PC-3 (cell line): ENCODE measurements around the gene GPS1. TPM values are rescaled to one million over a fixed set of nuclear protein-coding genes. Genes with fewer than 3 reads are reported as not detected.

Experiments
- ATAC-seq: fragments of 200-7000 bp; cut with Tn5 transposase; 2 replicates; pipeline ENCODE4 v1.9.1; 2020; ENCODE audit warnings: mild to moderate bottlenecking, moderate library complexity
- BruUV-seq: library from RNA; stranded (reverse); fragments of 400-500 nt; replicated peaks from 2 replicates; lab custom pipeline; 2021; lab: Mats Ljungman, UMichigan
- CTCF ChIA-PET: fragments of 300-600 bp; sonication (Branson Sonifier 250); formaldehyde crosslinking; loops from one replicate; lab custom pipeline; 2022; ENCODE audit warnings: antibody characterized with exemption; lab: Charles Lee
- POLR2A ChIA-PET: fragments of 300-600 bp; sonication (Branson Sonifier 250); formaldehyde crosslinking; loops from one replicate; lab custom pipeline; 2022; ENCODE audit warnings: antibody characterized with exemption; ENCODE audit not compliant: unreplicated experiment; lab: Charles Lee
- DNase-seq: peaks from one replicate; pipeline ENCODE4 v3.0.0-alpha.2; 2015
- H2AFZ ChIP-seq: fragments of 300-600 bp; sonication (generic); 2 replicates; pipeline ENCODE4 v1.6.0; 2016; ENCODE audit warnings: antibody characterized with exemption, low read length
- H3F3A ChIP-seq: fragments of 300-600 bp; sonication (generic); one replicate; pipeline ENCODE4 v1.6.0; 2017; ENCODE audit warnings: antibody characterized with exemption, low read length, control low read depth, mild to moderate bottlenecking; ENCODE audit not compliant: unreplicated experiment
- H3K27ac ChIP-seq: fragments of 300-600 bp; sonication (generic); 2 replicates; pipeline ENCODE4 v1.5.1; 2016; ENCODE audit warnings: mild to moderate bottlenecking, low read length
- H3K27me3 ChIP-seq: fragments of 300-600 bp; sonication (generic); 2 replicates; pipeline ENCODE4 v1.6.1; 2016; ENCODE audit warnings: low read length, mixed read lengths
- H3K36me3 ChIP-seq: fragments of 300-600 bp; sonication (generic); 2 replicates; pipeline ENCODE4 v1.6.1; 2016; ENCODE audit warnings: low read depth, mixed run types, low read length, mixed read lengths
- H3K4me1 ChIP-seq: fragments of 300-600 bp; sonication (generic); 2 replicates; pipeline ENCODE4 v1.5.1; 2016; ENCODE audit warnings: low read length; ENCODE audit not compliant: insufficient read depth
- H3K4me2 ChIP-seq: fragments of 300-600 bp; sonication (generic); 2 replicates; pipeline ENCODE4 v1.6.0; 2016; ENCODE audit warnings: low read length
- H3K4me3 ChIP-seq: fragments of 300-600 bp; sonication (generic); 2 replicates; pipeline ENCODE4 v1.5.1; 2016; ENCODE audit warnings: mild to moderate bottlenecking, low read length, mixed read lengths
- H3K79me2 ChIP-seq: fragments of 300-600 bp; sonication (generic); 2 replicates; pipeline ENCODE4 v1.6.1; 2017; ENCODE audit warnings: low read length, mixed read lengths
- H3K9ac ChIP-seq: fragments of 300-600 bp; sonication (generic); 2 replicates; pipeline ENCODE4 v1.6.0; 2016; ENCODE audit warnings: mild to moderate bottlenecking, low read length
- H3K9me2 ChIP-seq: fragments of 300-600 bp; sonication (generic); replicated peaks from 2 replicates; pipeline ENCODE4 v1.6.1; 2016; ENCODE audit warnings: mixed run types, low read length, mixed read lengths
- H3K9me3 ChIP-seq: fragments of 300-600 bp; sonication (generic); 2 replicates; pipeline ENCODE4 v1.6.1; 2016; ENCODE audit warnings: low read length, mixed read lengths
- H4K20me1 ChIP-seq: fragments of 300-600 bp; sonication (generic); 2 replicates; pipeline ENCODE4 v1.6.1; 2016; ENCODE audit warnings: low read length, mixed read lengths
- EZH2 ChIP-seq: fragments of 300-600 bp; sonication (generic); IDR thresholded peaks from one replicate; pipeline ENCODE4 v1.6.1; 2017; ENCODE audit warnings: antibody characterized with exemption, mild to moderate bottlenecking, low read length; ENCODE audit not compliant: unreplicated experiment
- EZH2phosphoT487 ChIP-seq: fragments of 300-600 bp; sonication (generic); IDR thresholded peaks from 2 replicates; pipeline ENCODE4 v1.6.1; 2018; ENCODE audit warnings: mild to moderate bottlenecking, antibody characterized with exemption, low read length, borderline replicate concordance
- intact Hi-C: fragments of 100-400 bp; cut with micrococcal nuclease; formaldehyde crosslinking; loops from 2 replicates; pipeline ENCODE4 v1.9.0; 2023
- total RNA-seq: library from RNA; depleted of rRNA; stranded (reverse); fragments of >200 nt; gene quantifications from 2 replicates; pipeline ENCODE4 v1.2.3, GENCODE V29; 2014
- TF ChIP-seq, protein P1 (sequence below): fragments of 300-600 bp; sonication (generic); conservative IDR thresholded peaks from 2 replicates; pipeline ENCODE4 v1.5.1; 2017; ENCODE audit warnings: antibody characterized with exemption, low read depth, mild to moderate bottlenecking, low read length

GPS1 gene
- total RNA-seq, 1 experiment from 2014 or later = 240 TPM

GRCh38 chr17:82060614-82061013 is 8.9 kb downstream of the GPS1 start:
- Histone ChIP-seq H3K4me3 (no peak overlapping the region), H3K9me2 (no peaks in the 10 kb centered on the region), H3F3A (no peaks in the 10 kb centered on the region), H3K9me3 (no peaks in the 10 kb centered on the region), H3K36me3 (peaks cover 58% of the 10 kb centered on the region), H3K79me2 (peaks cover 25% of the 10 kb centered on the region), H3K4me1 (peaks cover 12% of the 10 kb centered on the region), H3K27ac (no peak overlapping the region), H4K20me1 (no peaks in the 10 kb centered on the region), H3K27me3 (no peaks in the 10 kb centered on the region), H2AFZ (no peak overlapping the region), H3K4me2 (no peak overlapping the region), H3K9ac (no peak overlapping the region)
- DNase-seq (no peak), ATAC-seq (no peak)
- BruUV-seq = no TSS peak
- TF ChIP-seq, protein P1, sequence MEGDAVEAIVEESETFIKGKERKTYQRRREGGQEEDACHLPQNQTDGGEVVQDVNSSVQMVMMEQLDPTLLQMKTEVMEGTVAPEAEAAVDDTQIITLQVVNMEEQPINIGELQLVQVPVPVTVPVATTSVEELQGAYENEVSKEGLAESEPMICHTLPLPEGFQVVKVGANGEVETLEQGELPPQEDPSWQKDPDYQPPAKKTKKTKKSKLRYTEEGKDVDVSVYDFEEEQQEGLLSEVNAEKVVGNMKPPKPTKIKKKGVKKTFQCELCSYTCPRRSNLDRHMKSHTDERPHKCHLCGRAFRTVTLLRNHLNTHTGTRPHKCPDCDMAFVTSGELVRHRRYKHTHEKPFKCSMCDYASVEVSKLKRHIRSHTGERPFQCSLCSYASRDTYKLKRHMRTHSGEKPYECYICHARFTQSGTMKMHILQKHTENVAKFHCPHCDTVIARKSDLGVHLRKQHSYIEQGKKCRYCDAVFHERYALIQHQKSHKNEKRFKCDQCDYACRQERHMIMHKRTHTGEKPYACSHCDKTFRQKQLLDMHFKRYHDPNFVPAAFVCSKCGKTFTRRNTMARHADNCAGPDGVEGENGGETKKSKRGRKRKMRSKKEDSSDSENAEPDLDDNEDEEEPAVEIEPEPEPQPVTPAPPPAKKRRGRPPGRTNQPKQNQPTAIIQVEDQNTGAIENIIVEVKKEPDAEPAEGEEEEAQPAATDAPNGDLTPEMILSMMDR = no peak
- TF ChIP-seq EZH2 (no peak), EZH2phosphoT487 (no peak)
- intact Hi-C loops = no loop called here
- ChIA-PET POLR2A (no interaction called here), CTCF (interaction anchor here (0.7 kb wide), 1 partner anchor 63 kb away, joined by 6 read pairs; no protein-coding TSS in a partner anchor)

DNA sequence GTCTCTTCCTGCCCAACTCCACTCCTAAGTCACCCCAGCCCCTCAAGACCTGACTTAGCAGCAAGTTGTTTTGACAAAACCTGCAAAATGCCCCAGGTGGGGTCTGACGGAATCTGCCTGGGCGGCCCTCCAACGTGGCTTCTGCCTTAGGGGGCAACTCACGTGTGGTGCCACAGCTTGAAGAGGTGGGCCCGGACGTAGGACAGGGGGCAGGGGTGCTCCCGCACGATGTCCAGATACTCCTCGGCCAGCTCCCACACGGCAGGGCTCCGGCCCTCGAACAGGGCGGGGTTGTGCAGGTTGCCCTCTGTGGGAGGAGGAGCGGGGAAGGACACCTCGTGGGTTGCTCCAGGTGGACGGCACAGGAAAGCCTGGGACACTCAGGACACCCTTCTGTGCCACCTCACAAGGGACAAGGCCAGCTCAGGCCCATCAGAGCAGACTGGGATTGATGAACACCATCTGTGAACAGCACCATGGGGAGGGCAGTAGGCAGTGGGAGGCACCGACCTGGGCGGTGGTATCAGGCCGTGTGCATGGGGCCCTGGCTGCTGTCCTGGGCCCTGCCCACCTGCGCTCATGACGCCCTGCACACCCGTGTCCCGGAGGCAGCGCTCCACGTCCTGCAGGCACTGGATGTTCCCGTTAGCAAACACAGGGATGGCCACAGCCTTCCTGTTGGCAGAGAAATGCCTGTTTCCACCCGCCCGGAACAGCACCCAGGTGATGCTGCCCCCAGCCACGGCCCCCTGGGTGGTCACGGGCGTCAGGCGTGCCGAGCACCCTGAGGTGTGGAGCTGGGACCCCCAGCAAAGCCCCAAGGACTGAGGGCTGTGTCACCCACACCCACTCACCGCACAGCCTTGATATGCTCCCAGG is 9.6 kb downstream of the GPS1 start:
- H3K9ac ChIP-seq = no peak overlapping the region
- H3K9me2 ChIP-seq = no peaks in the 10 kb centered on the region
- H3K36me3 ChIP-seq = peaks cover 53% of the 10 kb centered on the region
- no peaks in the 10 kb centered on the region for H3K27me3 ChIP-seq
- no peak overlapping the region for H2AFZ ChIP-seq
- intact Hi-C loops = no loop called here
- H3F3A ChIP-seq = no peaks in the 10 kb centered on the region
- peaks cover 29% of the 10 kb centered on the region for H3K79me2 ChIP-seq
- no peaks in the 10 kb centered on the region for H4K20me1 ChIP-seq
- DNase-seq (no peak), ATAC-seq (no peak)
- H3K4me2 ChIP-seq = no peak overlapping the region
- ChIA-PET POLR2A (no interaction called here), CTCF (no interaction called here)
- BruUV-seq = no TSS peak
- no peaks in the 10 kb centered on the region for H3K9me3 ChIP-seq
- H3K4me1 ChIP-seq = peaks cover 17% of the 10 kb centered on the region
- H3K27ac ChIP-seq = no peak overlapping the region
- no peak overlapping the region for H3K4me3 ChIP-seq
- TF ChIP-seq, protein P1 = no peak
- TF ChIP-seq EZH2phosphoT487 (no peak), EZH2 (no peak)
